HCT116 (cell line): ENCODE data around the gene AVPR1B. TPM values are rescaled to one million over a fixed set of nuclear protein-coding genes. Genes with fewer than 3 reads are reported as not detected.

ENCODE experiments used
- ATAC-seq: fragments of 200-7000 bp; cut with Tn5 transposase; 2 replicates; pipeline ENCODE4 v1.9.1; 2020; ENCODE audit warnings: mild to moderate bottlenecking, moderate library complexity
- BruUV-seq: library from RNA; stranded (reverse); fragments of 400-500 nt; replicated peaks from 2 replicates; lab custom pipeline; 2021; lab: Mats Ljungman, UMichigan
- CTCF ChIA-PET: fragments of 300-600 bp; sonication (Branson Sonifier 250); formaldehyde crosslinking; loops from one replicate; lab custom pipeline; 2021; ENCODE audit warnings: antibody characterized with exemption; lab: Charles Lee
- POLR2A ChIA-PET: fragments of 300-600, 350-600 bp; sonication (Branson Sonifier 250); formaldehyde crosslinking; loops from one replicate; lab custom pipeline; 2021; ENCODE audit warnings: antibody characterized with exemption; lab: Charles Lee
- RAD21 ChIA-PET, 2 experiments: fragments of 300-600 bp; sonication (Branson Sonifier 250); formaldehyde crosslinking; loops; one replicate each; lab custom pipeline; 2023; ENCODE audit warnings: low total read pairs in 2 of 2; ENCODE audit not compliant: uncharacterized antibody in 2 of 2, unreplicated experiment in 2 of 2, low non-redundant PET in 1 of 2; lab: Charles Lee
- DNase-seq: peaks from one replicate; pipeline ENCODE4 v3.0.0-alpha.2; 2010; ENCODE audit warnings: low read depth, low spot score
- H2AFZ ChIP-seq: fragments of 200-600 bp; shearing (Covaris generic), sonication (generic); 2 replicates; pipeline ENCODE4 v1.6.1; 2017; ENCODE audit warnings: low read depth, mixed run types, mixed read lengths, antibody characterized with exemption, low read length; ENCODE audit not compliant: poor library complexity, severe bottlenecking
- H3K27ac ChIP-seq: 2 replicates; pipeline ENCODE4 v1.5.1; 2012; ENCODE audit warnings: low read depth, low read length
- H3K27me3 ChIP-seq: fragments of 200-600 bp; sonication (generic); 2 replicates; pipeline ENCODE4 v1.6.1; 2016; ENCODE audit warnings: mixed run types, low read length, mixed read lengths; ENCODE audit not compliant: insufficient read depth
- H3K36me3 ChIP-seq, 2 experiments: fragments of 200-500 bp in 1 of 2; fragments of 200-600 bp in 1 of 2; sonication (Bioruptor generic) in 1 of 2; sonication (generic) in 1 of 2; 2 replicates each; pipeline versions ENCODE4 v1.5.1 to v1.6.1; 2014 to 2016; ENCODE audit warnings: low read length in 2 of 2, inconsistent platforms in 1 of 2, mixed read lengths in 1 of 2, mixed run types in 1 of 2; ENCODE audit not compliant: insufficient read depth in 2 of 2, control insufficient read depth in 1 of 2
- H3K4me1 ChIP-seq, 2 experiments: fragments of 200-600 bp in 1 of 2; sonication (generic) in 1 of 2; 2 replicates each; pipeline versions ENCODE4 v1.5.1 to v1.6.1; 2012 to 2017; ENCODE audit warnings: low read length in 2 of 2, inconsistent platforms in 1 of 2, mild to moderate bottlenecking in 1 of 2, mixed read lengths in 1 of 2, mixed run types in 1 of 2, moderate library complexity in 1 of 2; ENCODE audit not compliant: insufficient read depth in 2 of 2, control insufficient read depth in 1 of 2
- H3K4me2 ChIP-seq: fragments of 200-600 bp; sonication (generic); 2 replicates; pipeline ENCODE4 v1.6.1; 2017; ENCODE audit warnings: mixed run types, low read length, mixed read lengths
- H3K4me3 ChIP-seq, 2 experiments: fragments of 200-600 bp in 1 of 2; sonication (generic) in 1 of 2; replicated peaks in 1 of 2; 2 replicates each; pipeline ENCODE4 v1.5.1; 2011 to 2016; ENCODE audit warnings: low read length in 2 of 2, control low read depth in 1 of 2, low read depth in 1 of 2, mild to moderate bottlenecking in 1 of 2, mixed read lengths in 1 of 2, mixed run types in 1 of 2
- H3K79me2 ChIP-seq: fragments of 200-600 bp; sonication (generic); 2 replicates; pipeline ENCODE4 v1.6.1; 2017; ENCODE audit warnings: mild to moderate bottlenecking, mixed run types, low read length, moderate library complexity, mixed read lengths; ENCODE audit not compliant: insufficient read depth
- H3K9ac ChIP-seq: fragments of 200-600 bp; sonication (generic); 2 replicates; pipeline ENCODE4 v1.6.1; 2016; ENCODE audit warnings: low read length, mixed read lengths
- H3K9me2 ChIP-seq: fragments of 200-600 bp; sonication (generic), shearing (Covaris generic); 2 replicates; pipeline ENCODE4 v1.6.1; 2017; ENCODE audit warnings: mixed run types, mild to moderate bottlenecking, moderate library complexity; ENCODE audit not compliant: insufficient read depth
- H3K9me3 ChIP-seq, 2 experiments: fragments of 200-500 bp in 1 of 2; fragments of 200-600 bp in 1 of 2; sonication (Bioruptor generic) in 1 of 2; sonication (generic) in 1 of 2; 2 replicates each; pipeline ENCODE4 v1.6.1; 2014 to 2017; ENCODE audit warnings: low read length in 2 of 2, mixed read lengths in 2 of 2, inconsistent platforms in 1 of 2, low read depth in 1 of 2, mild to moderate bottlenecking in 1 of 2, mixed run types in 1 of 2, moderate library complexity in 1 of 2; ENCODE audit not compliant: control insufficient read depth in 1 of 2, insufficient read depth in 1 of 2
- H4K20me1 ChIP-seq: fragments of 200-600 bp; sonication (generic), shearing (Covaris generic); 2 replicates; pipeline ENCODE4 v1.6.1; 2017; ENCODE audit warnings: mixed run types, mild to moderate bottlenecking, moderate library complexity; ENCODE audit not compliant: insufficient read depth
- ATF3 ChIP-seq: IDR thresholded peaks from 2 replicates; pipeline ENCODE4 v1.6.1; 2012
- CBX3 ChIP-seq: IDR thresholded peaks from 2 replicates; pipeline ENCODE4 v1.6.1; 2012; ENCODE audit warnings: low read depth
- EGR1 ChIP-seq: IDR thresholded peaks from 2 replicates; pipeline ENCODE4 v1.6.1; 2012; ENCODE audit warnings: low read depth
- EZH2 ChIP-seq: fragments of 200-600 bp; sonication (generic); IDR thresholded peaks from 2 replicates; pipeline ENCODE4 v1.6.1; 2017; ENCODE audit warnings: antibody characterized with exemption, mixed run types
- EZH2phosphoT487 ChIP-seq: fragments of 200-600 bp; IDR thresholded peaks from 2 replicates; pipeline ENCODE4 v1.6.1; 2018; ENCODE audit warnings: antibody characterized with exemption, borderline replicate concordance
- FOSL1 ChIP-seq: IDR thresholded peaks from 2 replicates; pipeline ENCODE4 v1.6.1; 2012; ENCODE audit warnings: low read depth
- JUND ChIP-seq: IDR thresholded peaks from 2 replicates; pipeline ENCODE4 v1.6.1; 2012
- POLR2A ChIP-seq: IDR thresholded peaks from 2 replicates; pipeline ENCODE4 v1.7.0; 2011; ENCODE audit warnings: borderline replicate concordance; ENCODE audit not compliant: insufficient read depth, insufficient read length; ENCODE audit errors: extremely low read depth
- POLR2AphosphoS5 ChIP-seq: IDR thresholded peaks from 2 replicates; pipeline ENCODE4 v1.6.1; 2011; ENCODE audit warnings: mild to moderate bottlenecking, low read depth, low read length, moderate library complexity
- RAD21 ChIP-seq: IDR thresholded peaks from 2 replicates; pipeline ENCODE4 v1.6.1; 2012; ENCODE audit warnings: low read depth, mild to moderate bottlenecking
- SIN3A ChIP-seq: IDR thresholded peaks from 2 replicates; pipeline ENCODE4 v1.6.1; 2012; ENCODE audit warnings: low read depth
- SRF ChIP-seq: IDR thresholded peaks from 2 replicates; pipeline ENCODE4 v1.6.1; 2012; ENCODE audit warnings: low read depth
- TCF7L2 ChIP-seq: IDR thresholded peaks from 2 replicates; pipeline ENCODE4 v1.7.0; 2011; ENCODE audit warnings: borderline replicate concordance, inconsistent platforms; ENCODE audit not compliant: insufficient read depth, insufficient read length; ENCODE audit errors: extremely low read depth
- YY1 ChIP-seq: IDR thresholded peaks from 2 replicates; pipeline ENCODE4 v1.6.1; 2011; ENCODE audit warnings: low read length, low read depth, moderate library complexity, mild to moderate bottlenecking; ENCODE audit not compliant: insufficient replicate concordance; ENCODE audit errors: extremely low read depth
- intact Hi-C: fragments of 100-400 bp; cut with micrococcal nuclease; formaldehyde crosslinking; loops from 2 replicates; pipeline ENCODE4 v1.10.0; 2022
- total RNA-seq: library from RNA; stranded (reverse); gene quantifications from one replicate; pipeline ENCODE4 v1.2.1, GENCODE V29; 2021; ENCODE audit not compliant: unreplicated experiment
- TF ChIP-seq, protein P1 (sequence below), 3 experiments: fragments of 200-600 bp in 1 of 3; sonication (generic) in 1 of 3; IDR thresholded peaks in 2 of 3; conservative IDR thresholded peaks in 1 of 3; 2 replicates each; pipeline ENCODE4 v1.5.1; 2012 to 2017; ENCODE audit warnings: low read depth in 2 of 3, low read length in 2 of 3, antibody characterized with exemption in 1 of 3, borderline replicate concordance in 1 of 3, control low read depth in 1 of 3, mild to moderate bottlenecking in 1 of 3, mixed read lengths in 1 of 3, mixed run types in 1 of 3, moderate library complexity in 1 of 3; ENCODE audit not compliant: insufficient read depth in 1 of 3
- TF ChIP-seq, protein P2 (sequence below): IDR thresholded peaks from 2 replicates; pipeline ENCODE4 v1.6.1; 2012
- TF ChIP-seq, protein P3 (sequence below): IDR thresholded peaks from 2 replicates; pipeline ENCODE4 v1.6.1; 2012; ENCODE audit warnings: low read depth

Gene AVPR1B
- total RNA-seq, 1 experiment from 2014 or later, result not detected

- no peak for TF ChIP-seq SIN3A
- TF ChIP-seq, protein P1, sequence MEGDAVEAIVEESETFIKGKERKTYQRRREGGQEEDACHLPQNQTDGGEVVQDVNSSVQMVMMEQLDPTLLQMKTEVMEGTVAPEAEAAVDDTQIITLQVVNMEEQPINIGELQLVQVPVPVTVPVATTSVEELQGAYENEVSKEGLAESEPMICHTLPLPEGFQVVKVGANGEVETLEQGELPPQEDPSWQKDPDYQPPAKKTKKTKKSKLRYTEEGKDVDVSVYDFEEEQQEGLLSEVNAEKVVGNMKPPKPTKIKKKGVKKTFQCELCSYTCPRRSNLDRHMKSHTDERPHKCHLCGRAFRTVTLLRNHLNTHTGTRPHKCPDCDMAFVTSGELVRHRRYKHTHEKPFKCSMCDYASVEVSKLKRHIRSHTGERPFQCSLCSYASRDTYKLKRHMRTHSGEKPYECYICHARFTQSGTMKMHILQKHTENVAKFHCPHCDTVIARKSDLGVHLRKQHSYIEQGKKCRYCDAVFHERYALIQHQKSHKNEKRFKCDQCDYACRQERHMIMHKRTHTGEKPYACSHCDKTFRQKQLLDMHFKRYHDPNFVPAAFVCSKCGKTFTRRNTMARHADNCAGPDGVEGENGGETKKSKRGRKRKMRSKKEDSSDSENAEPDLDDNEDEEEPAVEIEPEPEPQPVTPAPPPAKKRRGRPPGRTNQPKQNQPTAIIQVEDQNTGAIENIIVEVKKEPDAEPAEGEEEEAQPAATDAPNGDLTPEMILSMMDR (IDR thresholded peaks at IDR 0.05 in 2 of 3, conservative IDR thresholded peaks at IDR 0.05 in 1 of 3; ENCODE audit: borderline replicate concordance in 1 of 3, insufficient read depth in 1 of 3, low read depth in 2 of 3, low read length in 2 of 3), result no peak
These were observed 8.6 kb downstream of the AVPR1B start (continued) for GRCh38 chr1:206108635-206109034.

- no peaks in the 10 kb centered on the region; the same call in 1 of the 2 replicates for H3K27me3 ChIP-seq
- no TSS peak for BruUV-seq
- H3K27ac ChIP-seq, result no peak overlapping the region
- H3K9me2 ChIP-seq, result no peaks in the 10 kb centered on the region
- ChIA-PET RAD21 (interaction anchor here (1.0 to 1.9 kb wide), 7 partner anchors 76 to 188 kb away, joined by 5 to 20 read pairs (median 7); no protein-coding TSS in a partner anchor), CTCF (interaction anchor here (1.0 to 3.5 kb wide), 12 partner anchors 13 to 190 kb away, joined by 3 to 111 read pairs (median 8); no protein-coding TSS in a partner anchor), POLR2A (interaction anchor here (0.8 to 1.0 kb wide), 2 partner anchors 121 to 123 kb away, joined by 3 to 5 read pairs; no protein-coding TSS in a partner anchor)
- intact Hi-C loops, result loop anchor here (2.0 to 5.0 kb wide), 2 partner anchors 188 to 315 kb away; no protein-coding TSS in a partner anchor
- no peaks in the 10 kb centered on the region for H3K79me2 ChIP-seq
- no peak overlapping the region for H3K9ac ChIP-seq
- no peaks in the 10 kb centered on the region for H3K4me1 ChIP-seq
- H4K20me1 ChIP-seq, result no peaks in the 10 kb centered on the region
- H3K9me3 ChIP-seq, result no peaks in the 10 kb centered on the region
- DNase-seq, result no peak
- no peak overlapping the region for H2AFZ ChIP-seq
- no peaks in the 10 kb centered on the region for H3K36me3 ChIP-seq
- H3K4me2 ChIP-seq, result no peak overlapping the region
- no peak overlapping the region for H3K4me3 ChIP-seq
- no peak for ATAC-seq
- no peak for TF ChIP-seq EZH2phosphoT487
- TF ChIP-seq, protein P2, sequence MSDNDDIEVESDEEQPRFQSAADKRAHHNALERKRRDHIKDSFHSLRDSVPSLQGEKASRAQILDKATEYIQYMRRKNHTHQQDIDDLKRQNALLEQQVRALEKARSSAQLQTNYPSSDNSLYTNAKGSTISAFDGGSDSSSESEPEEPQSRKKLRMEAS, result no peak
- TF ChIP-seq YY1, result no peak
- TF ChIP-seq POLR2AphosphoS5, result no peak
- no peak for TF ChIP-seq CBX3
- TF ChIP-seq POLR2A, result no peak
- no peak for TF ChIP-seq TCF7L2
- TF ChIP-seq, protein P1 (IDR thresholded peaks at IDR 0.05 in 2 of 3, conservative IDR thresholded peaks at IDR 0.05 in 1 of 3; ENCODE audit: borderline replicate concordance in 1 of 3, insufficient read depth in 1 of 3, low read depth in 2 of 3, low read length in 2 of 3), result no peak
- TF ChIP-seq SIN3A, result no peak
- TF ChIP-seq ATF3, result no peak
- TF ChIP-seq RAD21, result no peak
- no peak for TF ChIP-seq JUND
- TF ChIP-seq FOSL1, result no peak
- TF ChIP-seq SRF, result no peak
- TF ChIP-seq EZH2, result no peak
- TF ChIP-seq, protein P3, sequence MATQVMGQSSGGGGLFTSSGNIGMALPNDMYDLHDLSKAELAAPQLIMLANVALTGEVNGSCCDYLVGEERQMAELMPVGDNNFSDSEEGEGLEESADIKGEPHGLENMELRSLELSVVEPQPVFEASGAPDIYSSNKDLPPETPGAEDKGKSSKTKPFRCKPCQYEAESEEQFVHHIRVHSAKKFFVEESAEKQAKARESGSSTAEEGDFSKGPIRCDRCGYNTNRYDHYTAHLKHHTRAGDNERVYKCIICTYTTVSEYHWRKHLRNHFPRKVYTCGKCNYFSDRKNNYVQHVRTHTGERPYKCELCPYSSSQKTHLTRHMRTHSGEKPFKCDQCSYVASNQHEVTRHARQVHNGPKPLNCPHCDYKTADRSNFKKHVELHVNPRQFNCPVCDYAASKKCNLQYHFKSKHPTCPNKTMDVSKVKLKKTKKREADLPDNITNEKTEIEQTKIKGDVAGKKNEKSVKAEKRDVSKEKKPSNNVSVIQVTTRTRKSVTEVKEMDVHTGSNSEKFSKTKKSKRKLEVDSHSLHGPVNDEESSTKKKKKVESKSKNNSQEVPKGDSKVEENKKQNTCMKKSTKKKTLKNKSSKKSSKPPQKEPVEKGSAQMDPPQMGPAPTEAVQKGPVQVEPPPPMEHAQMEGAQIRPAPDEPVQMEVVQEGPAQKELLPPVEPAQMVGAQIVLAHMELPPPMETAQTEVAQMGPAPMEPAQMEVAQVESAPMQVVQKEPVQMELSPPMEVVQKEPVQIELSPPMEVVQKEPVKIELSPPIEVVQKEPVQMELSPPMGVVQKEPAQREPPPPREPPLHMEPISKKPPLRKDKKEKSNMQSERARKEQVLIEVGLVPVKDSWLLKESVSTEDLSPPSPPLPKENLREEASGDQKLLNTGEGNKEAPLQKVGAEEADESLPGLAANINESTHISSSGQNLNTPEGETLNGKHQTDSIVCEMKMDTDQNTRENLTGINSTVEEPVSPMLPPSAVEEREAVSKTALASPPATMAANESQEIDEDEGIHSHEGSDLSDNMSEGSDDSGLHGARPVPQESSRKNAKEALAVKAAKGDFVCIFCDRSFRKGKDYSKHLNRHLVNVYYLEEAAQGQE, result no peak
- no peak for TF ChIP-seq EGR1
These were observed 10.0 kb downstream of the AVPR1B start for GRCh38 chr1:206107168-206107544.
